COLO829 (cell line): Measurements from ENCODE around the gene SPRY4.
"Not testable (repeated sequence)": the region's sequence is repeated elsewhere in the genome, so short reads cannot be mapped to it uniquely, and the experiment has no call there.

Experiments used
- DNase-seq: peaks from one replicate; pipeline ENCODE4 v3.0.0; 2012; ENCODE audit warnings: low spot score

Gene SPRY4, protein sequence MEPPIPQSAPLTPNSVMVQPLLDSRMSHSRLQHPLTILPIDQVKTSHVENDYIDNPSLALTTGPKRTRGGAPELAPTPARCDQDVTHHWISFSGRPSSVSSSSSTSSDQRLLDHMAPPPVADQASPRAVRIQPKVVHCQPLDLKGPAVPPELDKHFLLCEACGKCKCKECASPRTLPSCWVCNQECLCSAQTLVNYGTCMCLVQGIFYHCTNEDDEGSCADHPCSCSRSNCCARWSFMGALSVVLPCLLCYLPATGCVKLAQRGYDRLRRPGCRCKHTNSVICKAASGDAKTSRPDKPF

GRCh38 chr5:142324871-142325724 is at the start of gene SPRY4:
Gene SPRY4 (minus strand): TSS chr5:142325021. CDS start chr5:142315108, 9,913 bp downstream.
- DNase-seq = peak; percentile 96

GRCh38 chr5:142368529-142368928 is 43.7 kb upstream of the SPRY4 start:
- DNase-seq = no peak

GRCh38 chr5:142366007-142366406 is 41.2 kb upstream of the SPRY4 start:
- DNase-seq = no peak

- DNase-seq = peak; percentile 65
These were observed 39.7 kb upstream of the SPRY4 start for GRCh38 chr5:142364251-142365145.

GRCh38 chr5:142363619-142363963 is 38.8 kb upstream of the SPRY4 start:
- no peak for DNase-seq

- not testable (repeated sequence) for DNase-seq
These were observed 37.4 kb upstream of the SPRY4 start for GRCh38 chr5:142362193-142362592.

GRCh38 chr5:142360607-142361120 is 35.8 kb upstream of the SPRY4 start:
- DNase-seq = no peak

DNA sequence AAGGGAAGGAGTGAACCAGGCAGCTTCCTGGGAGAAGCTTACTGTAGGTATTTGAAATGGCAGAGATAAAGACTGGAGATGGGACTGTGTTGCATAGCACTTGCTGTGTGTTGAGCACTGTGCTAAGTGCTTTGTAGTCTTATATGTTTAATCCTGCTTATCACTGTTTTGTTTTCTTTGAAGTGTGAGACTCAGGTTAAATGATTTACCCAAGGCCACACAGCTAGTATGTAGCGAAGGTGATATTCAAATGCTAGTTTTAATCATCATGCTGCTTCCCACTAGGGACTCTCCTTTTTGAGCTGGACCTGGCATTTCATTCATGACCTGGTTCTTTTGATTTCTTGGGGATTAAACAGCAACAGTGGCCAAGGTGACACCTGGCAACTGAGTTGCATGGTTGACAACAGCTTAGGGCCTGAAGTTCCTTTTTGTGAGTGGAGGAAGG is 35.3 kb upstream of the SPRY4 start:
- DNase-seq = no peak

GRCh38 chr5:142358648-142359047 is 33.8 kb upstream of the SPRY4 start:
- DNase-seq = no peak

- DNase-seq = no peak
These were observed 33.3 kb upstream of the SPRY4 start for GRCh38 chr5:142358121-142358520.

- no peak for DNase-seq
These were observed 32.8 kb upstream of the SPRY4 start for GRCh38 chr5:142357469-142358090.

GRCh38 chr5:142356716-142357468 is 32.1 kb upstream of the SPRY4 start:
- peak; percentile 87 for DNase-seq

DNA sequence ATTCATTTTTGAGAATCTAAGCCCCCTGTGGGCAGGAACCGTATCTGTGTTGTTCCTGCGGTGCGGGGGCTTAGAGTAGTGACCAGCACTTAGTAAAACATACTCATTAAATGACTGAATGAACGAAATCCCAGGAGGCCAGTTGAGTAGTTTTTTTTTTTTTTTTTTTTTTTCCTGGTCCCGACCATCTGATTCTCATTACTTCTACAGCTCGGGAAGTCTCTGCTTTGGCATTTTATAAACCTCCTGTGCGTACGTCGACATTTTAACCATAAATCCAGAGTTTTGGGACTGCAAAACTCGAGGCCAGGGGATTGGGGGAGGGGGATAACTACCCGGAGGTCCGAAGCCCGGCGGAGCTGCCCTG is 31.5 kb upstream of the SPRY4 start:
- no peak for DNase-seq

DNA sequence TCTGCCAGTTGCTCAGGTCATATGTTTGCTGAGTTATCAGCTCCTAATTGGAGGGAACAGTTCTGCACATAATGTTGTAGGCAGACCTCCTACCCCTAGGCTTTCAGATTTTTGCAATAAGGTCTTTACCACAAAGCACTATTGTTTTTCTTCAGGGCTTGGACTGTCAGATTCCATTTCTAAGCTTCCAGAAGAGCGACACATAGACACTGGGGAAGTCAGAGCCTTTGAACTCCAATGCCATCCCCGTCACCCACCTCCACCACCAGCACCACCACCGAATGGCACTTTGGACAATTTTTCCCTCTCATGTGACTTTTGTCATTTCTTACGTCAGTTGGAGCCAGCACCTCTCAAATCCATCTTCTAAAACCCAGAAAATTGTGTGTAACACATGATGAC is 28.3 kb upstream of the SPRY4 start:
- peak; percentile 8 for DNase-seq

DNA sequence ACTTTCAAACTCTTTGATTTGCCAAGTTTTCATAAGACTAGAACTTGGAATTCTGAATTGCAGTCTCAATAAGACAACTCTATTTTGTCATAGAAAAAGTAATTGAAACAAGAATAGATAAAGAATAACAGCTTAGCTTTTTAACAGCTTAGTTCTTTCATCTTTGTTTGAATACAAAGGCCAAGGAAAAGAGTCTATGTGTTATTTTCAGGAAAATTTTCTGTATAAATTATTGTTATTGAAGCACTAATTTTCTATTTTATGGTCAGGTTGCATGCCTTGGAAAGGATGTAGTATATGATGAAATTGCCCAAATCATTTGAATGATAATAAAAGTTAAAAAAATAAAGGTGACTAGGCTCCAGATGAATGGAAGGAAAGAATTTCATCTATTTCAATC is 25.2 kb upstream of the SPRY4 start:
- DNase-seq = no peak

GRCh38 chr5:142346706-142347105 is 21.9 kb upstream of the SPRY4 start:
- DNase-seq = no peak

DNA sequence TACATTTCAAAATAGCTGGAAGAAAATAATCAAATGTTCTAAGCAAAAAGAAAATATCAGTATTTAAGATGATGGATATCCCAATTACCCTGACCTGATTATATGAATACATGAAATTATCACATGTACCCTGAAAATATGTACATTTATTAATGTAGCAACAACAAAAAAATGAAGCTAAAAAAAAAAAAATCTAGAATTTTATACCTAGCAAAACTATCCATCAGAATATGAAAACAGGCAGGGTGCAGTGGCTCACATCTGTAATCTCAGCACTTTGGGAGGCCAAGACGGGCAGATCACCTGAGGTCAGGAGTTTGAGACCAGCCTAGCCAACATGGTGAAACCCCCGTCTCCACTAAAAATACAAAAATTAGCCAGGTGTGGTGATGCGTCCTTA is 20.1 kb upstream of the SPRY4 start:
- DNase-seq = not testable (repeated sequence)

DNA sequence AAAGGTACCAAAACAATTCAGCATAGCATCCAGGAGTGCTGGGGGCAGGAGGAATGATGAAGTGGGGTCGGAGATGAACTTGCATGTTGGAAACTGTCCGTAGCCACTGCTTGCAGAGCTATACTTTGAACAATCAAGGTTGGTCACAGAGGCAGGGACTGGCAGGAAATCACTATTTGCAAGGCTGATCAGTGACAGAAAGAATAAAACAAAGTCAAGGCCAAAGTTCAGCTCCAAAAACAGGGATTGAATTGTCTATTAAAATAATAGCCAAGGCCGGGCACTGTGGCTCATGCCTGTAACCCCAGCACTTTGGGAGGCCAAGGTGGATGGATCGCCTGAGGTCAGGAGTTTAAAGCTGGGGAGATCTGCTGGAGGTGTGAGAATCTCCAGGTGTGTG is 18.7 kb upstream of the SPRY4 start:
- DNase-seq = no peak

GRCh38 chr5:142342128-142342981 is 17.5 kb upstream of the SPRY4 start:
- no peak for DNase-seq

DNA sequence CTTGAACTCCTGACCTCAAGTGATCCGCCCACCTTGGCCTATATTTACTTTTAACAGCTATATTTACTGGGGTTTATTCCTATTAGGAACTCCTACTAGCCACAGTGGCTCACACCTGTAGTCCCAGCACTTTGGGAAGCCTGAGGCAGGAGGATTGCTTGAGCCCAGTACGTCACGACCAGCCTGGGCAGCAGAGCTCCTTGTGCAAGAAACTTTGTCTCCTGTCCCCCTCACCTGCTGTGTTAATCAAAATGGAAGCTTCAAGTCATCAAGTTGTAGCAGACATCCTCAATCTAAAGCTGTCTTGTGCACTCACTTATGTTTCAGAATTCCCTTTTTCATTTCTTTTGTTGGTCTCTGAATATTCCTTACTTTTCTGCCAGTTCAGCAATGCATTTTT is 15.0 kb upstream of the SPRY4 start:
- no peak for DNase-seq
